Activated CD4-positive, alpha-beta T cell treated with anti-CD3 and anti-CD28 coated beads for 48 hours (primary cell): ENCODE results near the gene CYP24A1.

Experiments
- DNase-seq: peaks from one replicate; pipeline ENCODE4 v3.0.0-alpha.2; 2020

Gene CYP24A1

GRCh38 chr20:54110457-54110856, 63.3 kb downstream of the CYP24A1 start:
- no peak for DNase-seq

GRCh38 chr20:54110041-54110440, 63.7 kb downstream of the CYP24A1 start:
- no peak for DNase-seq

- no peak for DNase-seq
Observed at GRCh38 chr20:54108817-54109216, 65.0 kb downstream of the CYP24A1 start.

- no peak for DNase-seq
Observed at GRCh38 chr20:54108326-54108642, 65.5 kb downstream of the CYP24A1 start.

DNA sequence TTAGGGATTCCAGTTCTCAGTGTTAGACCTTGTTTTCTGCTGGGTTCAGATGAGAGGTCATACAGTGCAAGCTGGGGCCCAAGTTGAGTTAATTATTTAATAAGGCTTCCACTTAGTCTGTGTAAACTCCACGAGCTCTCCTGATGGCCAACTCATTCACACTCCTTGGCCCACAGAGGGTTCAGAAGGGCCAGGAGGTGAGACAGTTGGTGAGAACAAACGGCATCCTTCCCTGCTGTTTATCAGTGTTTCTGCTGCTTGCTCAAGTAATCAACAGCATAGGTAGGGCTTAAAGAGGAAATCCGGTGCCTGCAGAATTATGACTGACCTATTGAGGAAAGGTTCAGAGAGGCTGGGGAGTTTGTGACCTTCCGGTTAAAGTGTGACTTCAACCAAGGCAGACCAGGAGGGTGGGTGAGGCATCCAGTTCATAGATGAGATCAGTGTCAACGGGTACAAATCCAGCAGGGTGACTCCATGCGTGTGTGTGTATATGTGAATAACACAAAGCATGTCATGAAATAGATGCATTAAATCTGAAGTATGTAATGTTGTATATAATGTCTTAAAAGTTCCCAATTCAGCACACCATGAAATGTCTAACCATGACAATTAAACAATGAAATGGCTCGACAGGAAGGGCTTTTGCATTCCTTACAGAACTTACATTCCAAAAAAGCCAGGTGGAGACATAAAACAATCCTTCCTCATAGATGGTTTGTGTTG, 66.0 kb downstream of the CYP24A1 start:
- no peak for DNase-seq

DNA sequence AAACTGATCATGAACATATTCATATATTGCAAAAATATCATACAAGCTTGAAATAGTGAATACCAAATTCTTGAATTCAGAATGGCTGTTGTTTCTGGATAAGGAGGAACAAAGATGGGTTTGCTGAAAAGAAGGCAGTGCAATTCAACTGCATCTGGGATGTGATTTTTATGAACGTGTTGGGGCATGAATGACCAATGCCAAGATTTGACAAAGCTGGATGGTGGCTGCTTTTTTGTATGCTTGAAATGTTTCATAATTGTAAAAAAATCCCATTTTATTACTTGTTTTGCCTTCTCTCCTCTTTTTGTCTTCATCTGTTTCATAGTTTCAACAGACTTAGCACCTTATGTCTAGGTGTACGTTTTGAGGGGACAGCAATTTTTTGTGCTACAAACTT, 66.6 kb downstream of the CYP24A1 start:
- no peak for DNase-seq

DNA sequence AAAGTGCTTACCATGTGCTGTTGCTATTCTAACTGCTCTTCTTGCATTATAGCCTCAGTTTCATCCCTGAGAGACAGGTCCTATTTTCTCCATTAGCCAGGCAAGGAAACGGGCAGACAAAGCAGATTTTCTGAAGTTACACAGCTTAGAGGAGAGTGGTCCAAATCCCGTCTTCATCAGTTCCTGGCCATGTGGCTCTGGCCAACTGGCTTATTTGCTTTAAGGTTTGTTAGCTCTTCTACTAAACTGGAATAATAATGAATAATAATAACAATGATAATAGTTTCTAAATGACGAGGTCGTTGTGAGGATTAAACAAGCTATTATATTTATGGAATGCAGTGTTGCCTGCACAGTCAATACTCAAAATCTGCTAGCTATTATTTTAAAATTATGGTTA, 67.6 kb downstream of the CYP24A1 start:
- no peak for DNase-seq

DNA sequence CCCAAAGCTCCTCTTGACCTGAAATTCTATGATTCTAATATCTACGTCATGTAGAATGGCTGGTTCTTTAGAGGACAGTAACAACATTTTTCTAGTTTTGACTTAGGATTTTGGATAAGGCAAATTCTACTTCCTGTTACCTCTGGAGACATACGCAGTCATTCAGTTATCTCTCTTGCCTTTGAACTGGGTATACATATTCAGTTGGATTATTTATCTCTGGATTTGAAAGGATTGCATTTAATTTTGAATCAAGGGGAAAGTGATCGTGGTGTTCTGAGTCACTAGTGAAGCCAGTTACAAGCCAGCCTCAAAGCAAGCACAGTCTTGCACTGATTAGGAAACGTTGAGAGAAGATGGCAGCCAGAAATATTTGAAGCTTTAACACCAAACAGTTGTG, 68.1 kb downstream of the CYP24A1 start:
- DNase-seq: no peak

- no peak for DNase-seq
Observed at GRCh38 chr20:54104781-54105180, 69.0 kb downstream of the CYP24A1 start.

GRCh38 chr20:54103762-54104600, 69.8 kb downstream of the CYP24A1 start:
- DNase-seq: no peak
